ENCODE results near the gene NUDT6.
"Not testable (repeated sequence)": the region's sequence is repeated elsewhere in the genome, so short reads cannot be mapped to it uniquely, and the experiment has no call there.

NUDT6 gene

GRCh38 chr4:122921971-122922876, at the start of gene NUDT6:
TSS of gene NUDT6 (minus strand) at chr4:122922597. CDS start at chr4:122922572, 25 bp downstream.
- DNase-seq = peak; percentile 36

- DNase-seq = no peak
Measured at GRCh38 chr4:122968227-122968812, 45.9 kb upstream of the NUDT6 start.

GRCh38 chr4:122967231-122967630, 44.8 kb upstream of the NUDT6 start:
- no peak for DNase-seq

- DNase-seq = no peak
Measured at GRCh38 chr4:122966201-122966600, 43.8 kb upstream of the NUDT6 start.

- DNase-seq = no peak
Measured at GRCh38 chr4:122963216-122963615, 40.8 kb upstream of the NUDT6 start.

GRCh38 chr4:122960611-122961000, 38.2 kb upstream of the NUDT6 start:
- no peak for DNase-seq

- DNase-seq = no peak
Measured at GRCh38 chr4:122959981-122960610, 37.7 kb upstream of the NUDT6 start.

- no peak for DNase-seq
Measured at GRCh38 chr4:122959441-122959840, 37.0 kb upstream of the NUDT6 start.

- DNase-seq = no peak
Measured at GRCh38 chr4:122958505-122958904, 36.1 kb upstream of the NUDT6 start.

- no peak for DNase-seq
Measured at GRCh38 chr4:122953924-122954323, 31.5 kb upstream of the NUDT6 start.

GRCh38 chr4:122952028-122952427, 29.6 kb upstream of the NUDT6 start:
- DNase-seq = no peak

GRCh38 chr4:122948671-122949070, 26.3 kb upstream of the NUDT6 start:
- no peak for DNase-seq

- DNase-seq = no peak
Measured at GRCh38 chr4:122946142-122946541, 23.7 kb upstream of the NUDT6 start.

GRCh38 chr4:122945136-122945535, 22.7 kb upstream of the NUDT6 start:
- not testable (repeated sequence) for DNase-seq

- DNase-seq = no peak
Measured at GRCh38 chr4:122932763-122933162, 10.4 kb upstream of the NUDT6 start.

GRCh38 chr4:122930862-122931261, 8.5 kb upstream of the NUDT6 start:
- DNase-seq = peak; percentile 36

GRCh38 chr4:122928930-122929329, 6.5 kb upstream of the NUDT6 start:
- DNase-seq = no peak

- peak; percentile 71 for DNase-seq
Measured at GRCh38 chr4:122922877-122923511, 597 bp upstream of the NUDT6 start.

GRCh38 chr4:122921300-122921699, 1.1 kb downstream of the NUDT6 start:
- no peak for DNase-seq

- no peak for DNase-seq
Measured at GRCh38 chr4:122920473-122920872, 1.9 kb downstream of the NUDT6 start.

GRCh38 chr4:122917731-122918130, 4.7 kb downstream of the NUDT6 start:
- no peak for DNase-seq

- DNase-seq = no peak
Measured at GRCh38 chr4:122914938-122915337, 7.5 kb downstream of the NUDT6 start.

GRCh38 chr4:122914292-122914904, 8.0 kb downstream of the NUDT6 start:
- DNase-seq = no peak

Data from NCI-H2171 treated with DMSO at 0.1 percent for 48 hours (cell line).